HepG2 (cell line): ENCODE data around the gene ACADVL.

ENCODE experiments used
- CBFB ChIP-seq: sonication (generic); formaldehyde crosslinking; IDR thresholded peaks from 2 replicates; pipeline ENCODE4 v1.4.0; 2020; ENCODE audit warnings: missing genetic modification reagents
- FOSL2 ChIP-seq: sonication (generic); formaldehyde crosslinking; IDR thresholded peaks from 2 replicates; pipeline ENCODE4 v1.4.0; 2020; ENCODE audit warnings: missing genetic modification reagents
- GABPB1 ChIP-seq: IDR thresholded peaks from 2 replicates; pipeline ENCODE4 v1.6.1; 2016; ENCODE audit warnings: mild to moderate bottlenecking, missing genetic modification reagents, moderate library complexity, missing compliant biosample characterization
- HNRNPLL ChIP-seq: fragments of 200-400 bp; formaldehyde crosslinking; IDR thresholded peaks from 2 replicates; pipeline ENCODE4 v1.6.1; 2017; ENCODE audit warnings: mild to moderate bottlenecking, low read depth, low read length; ENCODE audit not compliant: poor library complexity, severe bottlenecking
- HOXA7 ChIP-seq: sonication (generic); formaldehyde crosslinking; IDR thresholded peaks from 2 replicates; pipeline ENCODE4 v1.8.1; 2022; ENCODE audit warnings: mild to moderate bottlenecking, missing genetic modification reagents, moderate library complexity
- NFE2L2 ChIP-seq: fragments of 150-350 bp; IDR thresholded peaks from 2 replicates; pipeline ENCODE4 v1.6.1; 2014; ENCODE audit warnings: low read length
- TARDBP ChIP-seq: sonication (generic); formaldehyde crosslinking; IDR thresholded peaks from 2 replicates; pipeline ENCODE4 v1.8.0; 2022; ENCODE audit warnings: mild to moderate bottlenecking, missing genetic modification reagents
- ZNF281 ChIP-seq: sonication (generic); formaldehyde crosslinking; IDR thresholded peaks from 2 replicates; pipeline ENCODE4 v1.4.0; 2020; ENCODE audit warnings: missing genetic modification reagents, borderline replicate concordance

GRCh38 chr17:7213895-7214299 is 5.8 kb upstream of the ACADVL start:
- TF ChIP-seq HNRNPLL: no peak
- TF ChIP-seq ZNF281 (CRISPR knock-in tag): peak; percentile 87
- no peak for TF ChIP-seq CBFB (CRISPR knock-in tag)
- no peak for TF ChIP-seq NFE2L2
- TF ChIP-seq TARDBP: no peak
- no peak for TF ChIP-seq FOSL2 (CRISPR knock-in tag)
- TF ChIP-seq HOXA7 (CRISPR knock-in tag): no peak
- TF ChIP-seq GABPB1 (CRISPR knock-in tag): no peak
